DOHH2 (cell line): Measurements from ENCODE around the gene HIVEP1.

Experiments used
- CTCF ChIP-seq: fragments of 200-600 bp; sonication (generic); IDR thresholded peaks from one replicate; pipeline ENCODE4 v1.5.1; 2014; ENCODE audit warnings: antibody characterized with exemption, mild to moderate bottlenecking, low read depth, low read length; ENCODE audit not compliant: poor library complexity, severe bottlenecking
- EZH2phosphoT487 ChIP-seq: fragments of 200-600 bp; sonication (generic); IDR thresholded peaks from 2 replicates; pipeline ENCODE4 v1.6.1; 2017; ENCODE audit warnings: borderline replicate concordance, mild to moderate bottlenecking, antibody characterized with exemption, low read length, moderate library complexity, mixed read lengths

GRCh38 chr6:12083763-12084162, 71.7 kb downstream of the HIVEP1 start:
- TF ChIP-seq CTCF (no peak), EZH2phosphoT487 (no peak)
